Measurements from ENCODE around the gene WIPF1.

Gene WIPF1

GRCh38 chr2:174607989-174608865, 10.6 kb upstream of the WIPF1 start:
- no peak overlapping the region for H3K9ac ChIP-seq
- H3K27ac ChIP-seq: no peak overlapping the region
- H3K9me3 ChIP-seq (ENCODE audit: control insufficient read depth, low read length): no peaks in the 10 kb centered on the region
- peaks cover 11% of the 10 kb centered on the region for H3K4me1 ChIP-seq
- H3K79me2 ChIP-seq: peaks cover 10% of the 10 kb centered on the region
- no peak overlapping the region for H3K4me3 ChIP-seq (ENCODE audit: low read depth, low read length)
- no peak for TF ChIP-seq CTCF (IDR thresholded peaks at IDR 0.05)
- H3K36me3 ChIP-seq (ENCODE audit: control insufficient read depth, insufficient read depth, low read length): no peaks in the 10 kb centered on the region
- no peak overlapping the region for H3K4me2 ChIP-seq (ENCODE audit: low read length)
- no peaks in the 10 kb centered on the region for H3K27me3 ChIP-seq (ENCODE audit: control insufficient read depth, insufficient read depth, low read length)
- no peak overlapping the region for H2AFZ ChIP-seq

- H3K36me3 ChIP-seq (ENCODE audit: control insufficient read depth, insufficient read depth, low read length): no peaks in the 10 kb centered on the region
- H2AFZ ChIP-seq: no peak overlapping the region
- H3K4me2 ChIP-seq (ENCODE audit: low read length): no peak overlapping the region
- H3K9ac ChIP-seq: no peak overlapping the region
- no peak overlapping the region for H3K4me3 ChIP-seq (ENCODE audit: low read depth, low read length)
- H3K4me1 ChIP-seq: peaks cover 11% of the 10 kb centered on the region
- H3K27ac ChIP-seq: no peak overlapping the region
- no peaks in the 10 kb centered on the region for H3K9me3 ChIP-seq (ENCODE audit: control insufficient read depth, low read length)
- no peak for TF ChIP-seq CTCF (IDR thresholded peaks at IDR 0.05)
- H3K79me2 ChIP-seq: peaks cover 15% of the 10 kb centered on the region
- no peaks in the 10 kb centered on the region for H3K27me3 ChIP-seq (ENCODE audit: control insufficient read depth, insufficient read depth, low read length)
Observed at GRCh38 chr2:174607584-174607983, 10.0 kb upstream of the WIPF1 start.

GRCh38 chr2:174606336-174606735, 8.7 kb upstream of the WIPF1 start:
- TF ChIP-seq CTCF (IDR thresholded peaks at IDR 0.05): no peak
- no peaks in the 10 kb centered on the region for H3K27me3 ChIP-seq (ENCODE audit: control insufficient read depth, insufficient read depth, low read length)
- no peaks in the 10 kb centered on the region for H3K9me3 ChIP-seq (ENCODE audit: control insufficient read depth, low read length)
- no peak overlapping the region for H3K4me3 ChIP-seq (ENCODE audit: low read depth, low read length)
- no peaks in the 10 kb centered on the region for H3K36me3 ChIP-seq (ENCODE audit: control insufficient read depth, insufficient read depth, low read length)
- peaks cover 11% of the 10 kb centered on the region for H3K4me1 ChIP-seq
- H3K27ac ChIP-seq: no peak overlapping the region
- H2AFZ ChIP-seq: no peak overlapping the region
- H3K4me2 ChIP-seq (ENCODE audit: low read length): no peak overlapping the region
- H3K9ac ChIP-seq: no peak overlapping the region
- peaks cover 15% of the 10 kb centered on the region for H3K79me2 ChIP-seq

GRCh38 chr2:174605687-174606086, 8.1 kb upstream of the WIPF1 start:
- peak; percentile 53 for TF ChIP-seq CTCF (IDR thresholded peaks at IDR 0.05)
- Histone ChIP-seq H3K27ac (no peak overlapping the region), H3K9me3 (ENCODE audit: control insufficient read depth, low read length) (no peaks in the 10 kb centered on the region)

GRCh38 chr2:174603280-174603679, 5.7 kb upstream of the WIPF1 start:
- no peaks in the 10 kb centered on the region for H3K9me3 ChIP-seq (ENCODE audit: control insufficient read depth, low read length)
- no peaks in the 10 kb centered on the region for H3K27me3 ChIP-seq (ENCODE audit: control insufficient read depth, insufficient read depth, low read length)
- no peaks in the 10 kb centered on the region for H3K36me3 ChIP-seq (ENCODE audit: control insufficient read depth, insufficient read depth, low read length)
- peak; percentile 50 for TF ChIP-seq CTCF (IDR thresholded peaks at IDR 0.05)
- peaks cover 27% of the 10 kb centered on the region for H3K79me2 ChIP-seq
- no peak overlapping the region for H3K9ac ChIP-seq
- no peak overlapping the region for H2AFZ ChIP-seq
- no peak overlapping the region for H3K4me2 ChIP-seq (ENCODE audit: low read length)
- H3K4me3 ChIP-seq (ENCODE audit: low read depth, low read length): no peak overlapping the region
- no peak overlapping the region for H3K27ac ChIP-seq
- H3K4me1 ChIP-seq: peaks cover 6% of the 10 kb centered on the region

More at GRCh38 chr2:174605687-174606086, 8.1 kb upstream of the WIPF1 start:
- Histone ChIP-seq H3K9ac (no peak overlapping the region), H3K4me3 (ENCODE audit: low read depth, low read length) (no peak overlapping the region), H3K27me3 (ENCODE audit: control insufficient read depth, insufficient read depth, low read length) (no peaks in the 10 kb centered on the region), H3K4me1 (peaks cover 9% of the 10 kb centered on the region), H3K79me2 (peaks cover 18% of the 10 kb centered on the region), H3K4me2 (ENCODE audit: low read length) (no peak overlapping the region), H2AFZ (no peak overlapping the region), H3K36me3 (ENCODE audit: control insufficient read depth, insufficient read depth, low read length) (no peaks in the 10 kb centered on the region)
